ENCODE measurements around the gene BMAL1. TPM values are rescaled to one million over a fixed set of nuclear protein-coding genes. Genes with fewer than 3 reads are reported as not detected.
"Not testable (repeated sequence)": the region's sequence is repeated elsewhere in the genome, so short reads cannot be mapped to it uniquely, and the experiment has no call there.

The BMAL1 gene
- total and polyA plus RNA-seq, 2 donors from 2014 or later: 9.2 to 20.6 TPM

DNA sequence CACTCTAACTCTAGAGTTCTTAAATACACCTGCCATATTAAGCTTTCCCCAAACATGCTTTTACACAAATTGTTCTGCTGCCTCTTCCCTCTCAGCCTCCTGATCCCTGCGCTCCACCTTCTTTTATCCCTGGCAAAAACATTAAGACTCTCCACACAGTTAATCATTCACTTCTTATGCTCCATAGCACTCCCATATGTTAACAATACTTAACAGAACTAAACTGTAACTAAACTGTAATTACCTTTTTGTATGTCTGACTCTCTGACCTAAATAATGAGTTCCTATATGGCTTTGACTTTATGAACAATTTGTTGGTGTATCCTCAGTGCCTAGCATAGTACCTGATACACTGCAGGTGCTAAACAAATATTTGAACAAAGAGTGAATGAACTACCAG is 113.6 kb downstream of the BMAL1 start:
- intact Hi-C loops (cut with DNase I): no loop called here
- Histone ChIP-seq H3K27me3 (ENCODE audit: control insufficient read depth, insufficient read depth, low read length) (no peaks in the 10 kb centered on the region), H3K9ac (ENCODE audit: low read length in 3 of 3) (no peak overlapping the region), H3K36me3 (ENCODE audit: control insufficient read depth in 2 of 3, insufficient read depth in 3 of 3, low read length in 3 of 3) (peaks cover 3 to 16% (median 3%) of the 10 kb centered on the region in 3 donors), H3K9me3 (ENCODE audit: control insufficient read depth in 2 of 3, insufficient read depth in 1 of 3, low read length in 3 of 3) (no peaks in the 10 kb centered on the region), H3K27ac (ENCODE audit: low read depth in 2 of 2, low read length in 2 of 2) (no peak overlapping the region), H3K4me3 (ENCODE audit: low read length in 3 of 3) (no peak overlapping the region), H3K4me1 (ENCODE audit: control insufficient read depth in 2 of 3, insufficient read depth in 2 of 3, low read depth in 1 of 3, low read length in 3 of 3) (no peaks in the 10 kb centered on the region)
- no peak for TF ChIP-seq CTCF (IDR thresholded peaks at IDR 0.05; ENCODE audit: borderline replicate concordance, extremely low read depth, insufficient read depth)
- DNase-seq (peak in 2 of 5 donors; percentile 52 to 54), FAIRE-seq (no peak)

DNA sequence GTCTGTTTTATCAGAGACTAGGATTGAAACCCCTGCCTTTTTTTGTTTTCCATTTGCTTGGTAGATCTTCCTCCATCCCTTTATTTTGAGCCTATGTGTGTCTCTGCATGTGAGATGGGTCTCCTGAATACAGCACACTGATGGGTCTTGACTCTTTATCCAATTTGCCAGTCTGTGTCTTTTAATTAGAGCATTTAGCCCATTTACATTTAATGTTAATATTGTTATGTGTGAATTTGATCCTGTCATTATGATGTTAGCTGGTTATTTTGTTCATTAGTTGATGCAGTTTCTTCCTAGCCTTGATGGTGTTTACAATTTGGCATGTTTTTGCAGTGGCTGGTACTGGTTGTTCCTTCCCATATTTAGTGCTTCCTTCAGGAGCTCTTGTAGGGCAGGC is 120.7 kb downstream of the BMAL1 start:
- DNase-seq; H3K4me3 ChIP-seq (ENCODE audit: low read length in 3 of 3); H3K4me1 ChIP-seq (ENCODE audit: control insufficient read depth in 2 of 3, insufficient read depth in 2 of 3, low read depth in 1 of 3, low read length in 3 of 3); H3K36me3 ChIP-seq (ENCODE audit: control insufficient read depth in 2 of 3, insufficient read depth in 3 of 3, low read length in 3 of 3); H3K27me3 ChIP-seq (ENCODE audit: control insufficient read depth, insufficient read depth, low read length); intact Hi-C loops (cut with DNase I); H3K9me3 ChIP-seq (ENCODE audit: control insufficient read depth in 2 of 3, insufficient read depth in 1 of 3, low read length in 3 of 3); FAIRE-seq; H3K9ac ChIP-seq (ENCODE audit: low read length in 3 of 3); H3K27ac ChIP-seq (ENCODE audit: low read depth in 2 of 2, low read length in 2 of 2): not testable (repeated sequence)

- Histone ChIP-seq H3K36me3 (ENCODE audit: control insufficient read depth in 2 of 3, insufficient read depth in 3 of 3, low read length in 3 of 3) (peaks cover 0 to 4% (median 0%) of the 10 kb centered on the region in 3 donors), H3K9ac (ENCODE audit: low read length in 3 of 3) (no peak overlapping the region), H3K27ac (ENCODE audit: low read depth in 2 of 2, low read length in 2 of 2) (no peak overlapping the region), H3K9me3 (ENCODE audit: control insufficient read depth in 2 of 3, insufficient read depth in 1 of 3, low read length in 3 of 3) (no peaks in the 10 kb centered on the region), H3K4me3 (ENCODE audit: low read length in 3 of 3) (no peak overlapping the region), H3K27me3 (ENCODE audit: control insufficient read depth, insufficient read depth, low read length) (no peaks in the 10 kb centered on the region), H3K4me1 (ENCODE audit: control insufficient read depth in 2 of 3, insufficient read depth in 2 of 3, low read depth in 1 of 3, low read length in 3 of 3) (no peaks in the 10 kb centered on the region)
- DNase-seq: no peak
- intact Hi-C loops (cut with DNase I): no loop called here
- no peak for FAIRE-seq
- TF ChIP-seq CTCF (IDR thresholded peaks at IDR 0.05; ENCODE audit: borderline replicate concordance, extremely low read depth, insufficient read depth): no peak
Measured at GRCh38 chr11:13405220-13405619, 127.6 kb downstream of the BMAL1 start.

GRCh38 chr11:13415201-13415600 is 137.6 kb downstream of the BMAL1 start:
- no peak for TF ChIP-seq CTCF (IDR thresholded peaks at IDR 0.05; ENCODE audit: borderline replicate concordance, extremely low read depth, insufficient read depth)
- no peaks in the 10 kb centered on the region for H3K4me1 ChIP-seq (ENCODE audit: control insufficient read depth in 2 of 3, insufficient read depth in 2 of 3, low read depth in 1 of 3, low read length in 3 of 3)
- H3K4me3 ChIP-seq (ENCODE audit: low read length in 3 of 3): no peak overlapping the region
- H3K27me3 ChIP-seq (ENCODE audit: control insufficient read depth, insufficient read depth, low read length): no peaks in the 10 kb centered on the region
- H3K9ac ChIP-seq (ENCODE audit: low read length in 3 of 3): no peak overlapping the region
- DNase-seq (no peak), FAIRE-seq (no peak)
- intact Hi-C loops (cut with DNase I): no loop called here
- no peak overlapping the region for H3K27ac ChIP-seq (ENCODE audit: low read depth in 2 of 2, low read length in 2 of 2)
- no peaks in the 10 kb centered on the region for H3K9me3 ChIP-seq (ENCODE audit: control insufficient read depth in 2 of 3, insufficient read depth in 1 of 3, low read length in 3 of 3)
- peaks cover 0 to 7% (median 0%) of the 10 kb centered on the region in 3 donors for H3K36me3 ChIP-seq (ENCODE audit: control insufficient read depth in 2 of 3, insufficient read depth in 3 of 3, low read length in 3 of 3)

Data from kidney (tissue), 14 donors.